Measurements from ENCODE around the gene MICAL1. TPM values are rescaled to one million over a fixed set of nuclear protein-coding genes. Genes with fewer than 3 reads are reported as not detected.

The MICAL1 gene
- total RNA-seq, 1 donor from 2014 or later, result 50.6 TPM

- Histone ChIP-seq H3K4me2 (no peak overlapping the region), H4K20me1 (ENCODE audit: low read depth) (no peaks in the 10 kb centered on the region), H3F3A (ENCODE audit: low read depth) (no peaks in the 10 kb centered on the region), H3K27ac (no peak overlapping the region), H3K79me2 (ENCODE audit: low read depth) (no peaks in the 10 kb centered on the region), H3K4me1 (peaks cover under 1% of the 10 kb centered on the region), H3K9me3 (ENCODE audit: low read depth) (no peaks in the 10 kb centered on the region), H3K36me3 (no peaks in the 10 kb centered on the region), H2AFZ (replicated peaks) (no peak overlapping the region), H3K4me3 (no peak overlapping the region), H3K27me3 (no peaks in the 10 kb centered on the region), H3K9ac (no peak overlapping the region)
- Mint-ChIP-seq H3K4me3 (no peak overlapping the region), H3K9me3 (no peaks in the 10 kb centered on the region), H3K36me3 (peaks cover 1% of the 10 kb centered on the region), H3K4me1 (no peaks in the 10 kb centered on the region), H3K27me3 (ENCODE audit: insufficient read depth, low read depth) (peaks cover 3% of the 10 kb centered on the region), H3K27ac (no peak overlapping the region)
- DNase-seq (ENCODE audit: low spot score), result no peak
- TF ChIP-seq EZH2 (IDR thresholded peaks at IDR 0.05) (no peak), CTCF (IDR thresholded peaks at IDR 0.05) (peak; percentile 33)
These were observed 58.6 kb downstream of the MICAL1 start for GRCh38 chr6:109397020-109397419.

GRCh38 chr6:109396046-109396718 is 59.4 kb downstream of the MICAL1 start:
- peaks cover 3% of the 10 kb centered on the region for H3K27me3 Mint-ChIP-seq (ENCODE audit: insufficient read depth, low read depth)
- peaks cover 1% of the 10 kb centered on the region for H3K36me3 Mint-ChIP-seq
- no peak overlapping the region for H3K27ac ChIP-seq
- no peak overlapping the region for H3K27ac Mint-ChIP-seq
- no peak overlapping the region for H3K4me3 ChIP-seq
- no peak overlapping the region for H3K4me2 ChIP-seq
- H3K4me1 Mint-ChIP-seq, result no peaks in the 10 kb centered on the region
- H4K20me1 ChIP-seq (ENCODE audit: low read depth), result no peaks in the 10 kb centered on the region
- H3K79me2 ChIP-seq (ENCODE audit: low read depth), result no peaks in the 10 kb centered on the region
- no peaks in the 10 kb centered on the region for H3K27me3 ChIP-seq
- no peak overlapping the region for H3K4me3 Mint-ChIP-seq
- no peaks in the 10 kb centered on the region for H3K4me1 ChIP-seq
- no peak for TF ChIP-seq CTCF (IDR thresholded peaks at IDR 0.05)
- no peak for TF ChIP-seq EZH2 (IDR thresholded peaks at IDR 0.05)
- TF ChIP-seq EZH2phosphoT487 (IDR thresholded peaks at IDR 0.05), result no peak
- no peaks in the 10 kb centered on the region for H3K36me3 ChIP-seq
- H3K9ac ChIP-seq, result no peak overlapping the region
- no peaks in the 10 kb centered on the region for H3K9me3 Mint-ChIP-seq
- DNase-seq (ENCODE audit: low spot score), result no peak
- no peaks in the 10 kb centered on the region for H3K9me3 ChIP-seq (ENCODE audit: low read depth)
- H3F3A ChIP-seq (ENCODE audit: low read depth), result no peaks in the 10 kb centered on the region
- no peak overlapping the region for H2AFZ ChIP-seq (replicated peaks)

Other genes with a start within 250 kb of the MICAL1 start
- gene CD164, start 73.3 kb downstream of the MICAL1 start, total RNA-seq (ENCODE audit: low replicate concordance), result 119 and 197 TPM in 2 replicates
- 4.8 and 7.9 TPM in 2 replicates for gene PPIL6, start 15.1 kb downstream of the MICAL1 start, total RNA-seq (ENCODE audit: low replicate concordance)
- 10.3 and 11.5 TPM in 2 replicates for gene SMPD2, start 15.0 kb downstream of the MICAL1 start, total RNA-seq (ENCODE audit: low replicate concordance)
- gene ZBTB24, start 27.4 kb upstream of the MICAL1 start, total RNA-seq (ENCODE audit: low replicate concordance), result 13.9 and 17.3 TPM in 2 replicates
- gene AK9, start 235.4 kb upstream of the MICAL1 start, total RNA-seq (ENCODE audit: low replicate concordance), result 7.2 and 8.2 TPM in 2 replicates
- gene FIG4, start 235.5 kb upstream of the MICAL1 start, total RNA-seq (ENCODE audit: low replicate concordance), result 30.9 and 51.3 TPM in 2 replicates

Measured in neural progenitor cell (in vitro differentiated cells).